H1 (cell line): Measurements from ENCODE around the gene RAPGEF1. TPM values are rescaled to one million over a fixed set of nuclear protein-coding genes. Genes with fewer than 3 reads are reported as not detected.

Experiments
- BCL11A ChIP-seq, 2 experiments: IDR thresholded peaks; one replicate each; pipeline ENCODE4 v1.6.1; 2011; ENCODE audit warnings: low read depth in 2 of 2, low read length in 2 of 2, mild to moderate bottlenecking in 2 of 2
- HDAC6 ChIP-seq: IDR thresholded peaks from one replicate; pipeline ENCODE4 v1.7.1; 2012; ENCODE audit warnings: low read depth, mild to moderate bottlenecking, inconsistent platforms, low read length, moderate library complexity
- JUN ChIP-seq: IDR thresholded peaks from 2 replicates; pipeline ENCODE4 v1.6.1; 2011; ENCODE audit warnings: low read depth, mild to moderate bottlenecking, improper control_type of control experiment, low read length
- KDM1A ChIP-seq: fragments of 200-600, 300-600 bp; sonication (generic); IDR thresholded peaks from 2 replicates; pipeline ENCODE4 v1.7.1; 2016; ENCODE audit warnings: mild to moderate bottlenecking, low read length, borderline replicate concordance
- KDM5A ChIP-seq: fragments of 200-600 bp; IDR thresholded peaks from 2 replicates; pipeline ENCODE4 v1.7.1; 2012; ENCODE audit warnings: mild to moderate bottlenecking, low read length, inconsistent platforms, mixed read lengths
- RAD21 ChIP-seq, 2 experiments: IDR thresholded peaks in 1 of 2; conservative IDR thresholded peaks in 1 of 2; 2 replicates each; pipeline ENCODE4 v1.6.1; 2011; ENCODE audit warnings: low read depth in 2 of 2, low read length in 2 of 2, improper control_type of control experiment in 1 of 2, inconsistent platforms in 1 of 2, mild to moderate bottlenecking in 1 of 2, moderate library complexity in 1 of 2
- RNF2 ChIP-seq: fragments of 200-900, 300-1000 bp; sonication (generic); IDR thresholded peaks from 2 replicates; pipeline ENCODE4 v1.7.1; 2016; ENCODE audit warnings: borderline replicate concordance, low read depth, mild to moderate bottlenecking, antibody characterized with exemption, low read length; ENCODE audit not compliant: poor library complexity, severe bottlenecking; ENCODE audit errors: missing control alignments
- TAF7 ChIP-seq: optimal IDR thresholded peaks from 2 replicates; pipeline ENCODE3; 2011; ENCODE audit warnings: low read depth, mild to moderate bottlenecking, inconsistent platforms, low read length, moderate library complexity, borderline replicate concordance
- polyA plus RNA-seq, 7 experiments: library from polyadenylated mRNA; depleted of rRNA in 3 of 7; stranded (reverse) in 5 of 7; unstranded in 2 of 7; fragments of >200 nt in 5 of 7; fragments of 200-250 nt in 2 of 7; gene quantifications; 1 replicate in 5 of 7; 2 replicates in 1 of 7; 4 replicates in 1 of 7; pipeline versions ENCODE4 v1.2.1 to v1.2.3, GENCODE V29; 2011 to 2013; ENCODE audit warnings: missing spikeins in 2 of 7, mixed read lengths in 2 of 7
- total RNA-seq: library from RNA; stranded (reverse); fragmentation: NEBNext Ultra II Directional; extraction: Animal tissue kit (Norgen Biotek cat#: 25700); gene quantifications from 2 replicates; pipeline ENCODE4 v1.2.1, GENCODE V29; 2021
- TF ChIP-seq, protein P1 (sequence below): fragments of 300-600 bp; sonication (generic); IDR thresholded peaks from 2 replicates; pipeline ENCODE4 v1.7.1; 2012; ENCODE audit warnings: low read length, moderate library complexity, mild to moderate bottlenecking, inconsistent platforms; ENCODE audit not compliant: insufficient replicate concordance
- TF ChIP-seq, protein P2 (sequence below): IDR thresholded peaks from 2 replicates; pipeline ENCODE4 v1.6.1; 2011; ENCODE audit warnings: low read depth, mild to moderate bottlenecking, low read length; ENCODE audit not compliant: insufficient read depth

The RAPGEF1 gene
- total and polyA plus RNA-seq, 2 of the 8 experiments (the other 6 are each of a cell fraction or from before 2014, with no cell fraction given): 29.7 to 78.9 TPM

DNA sequence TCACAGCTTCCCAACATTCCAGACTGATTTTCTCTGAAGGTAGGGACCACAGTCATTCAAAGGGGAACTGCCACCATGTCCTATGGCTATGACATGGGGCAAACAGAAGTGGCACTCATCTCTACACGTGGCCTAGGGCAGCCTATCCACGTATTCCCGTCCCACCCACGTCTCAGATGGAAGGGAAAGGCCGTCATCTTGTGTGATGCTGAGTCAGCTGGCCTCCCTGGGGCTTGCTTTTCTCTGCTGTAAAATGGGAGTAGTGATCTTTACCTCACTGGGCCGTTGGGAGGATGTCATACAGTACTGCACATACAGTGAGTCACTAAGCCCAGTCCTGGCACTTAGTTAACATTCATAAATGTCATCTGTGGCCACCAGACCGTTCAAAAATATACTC lies 72.3 kb downstream of the RAPGEF1 start (continued):
- TF ChIP-seq, protein P1, sequence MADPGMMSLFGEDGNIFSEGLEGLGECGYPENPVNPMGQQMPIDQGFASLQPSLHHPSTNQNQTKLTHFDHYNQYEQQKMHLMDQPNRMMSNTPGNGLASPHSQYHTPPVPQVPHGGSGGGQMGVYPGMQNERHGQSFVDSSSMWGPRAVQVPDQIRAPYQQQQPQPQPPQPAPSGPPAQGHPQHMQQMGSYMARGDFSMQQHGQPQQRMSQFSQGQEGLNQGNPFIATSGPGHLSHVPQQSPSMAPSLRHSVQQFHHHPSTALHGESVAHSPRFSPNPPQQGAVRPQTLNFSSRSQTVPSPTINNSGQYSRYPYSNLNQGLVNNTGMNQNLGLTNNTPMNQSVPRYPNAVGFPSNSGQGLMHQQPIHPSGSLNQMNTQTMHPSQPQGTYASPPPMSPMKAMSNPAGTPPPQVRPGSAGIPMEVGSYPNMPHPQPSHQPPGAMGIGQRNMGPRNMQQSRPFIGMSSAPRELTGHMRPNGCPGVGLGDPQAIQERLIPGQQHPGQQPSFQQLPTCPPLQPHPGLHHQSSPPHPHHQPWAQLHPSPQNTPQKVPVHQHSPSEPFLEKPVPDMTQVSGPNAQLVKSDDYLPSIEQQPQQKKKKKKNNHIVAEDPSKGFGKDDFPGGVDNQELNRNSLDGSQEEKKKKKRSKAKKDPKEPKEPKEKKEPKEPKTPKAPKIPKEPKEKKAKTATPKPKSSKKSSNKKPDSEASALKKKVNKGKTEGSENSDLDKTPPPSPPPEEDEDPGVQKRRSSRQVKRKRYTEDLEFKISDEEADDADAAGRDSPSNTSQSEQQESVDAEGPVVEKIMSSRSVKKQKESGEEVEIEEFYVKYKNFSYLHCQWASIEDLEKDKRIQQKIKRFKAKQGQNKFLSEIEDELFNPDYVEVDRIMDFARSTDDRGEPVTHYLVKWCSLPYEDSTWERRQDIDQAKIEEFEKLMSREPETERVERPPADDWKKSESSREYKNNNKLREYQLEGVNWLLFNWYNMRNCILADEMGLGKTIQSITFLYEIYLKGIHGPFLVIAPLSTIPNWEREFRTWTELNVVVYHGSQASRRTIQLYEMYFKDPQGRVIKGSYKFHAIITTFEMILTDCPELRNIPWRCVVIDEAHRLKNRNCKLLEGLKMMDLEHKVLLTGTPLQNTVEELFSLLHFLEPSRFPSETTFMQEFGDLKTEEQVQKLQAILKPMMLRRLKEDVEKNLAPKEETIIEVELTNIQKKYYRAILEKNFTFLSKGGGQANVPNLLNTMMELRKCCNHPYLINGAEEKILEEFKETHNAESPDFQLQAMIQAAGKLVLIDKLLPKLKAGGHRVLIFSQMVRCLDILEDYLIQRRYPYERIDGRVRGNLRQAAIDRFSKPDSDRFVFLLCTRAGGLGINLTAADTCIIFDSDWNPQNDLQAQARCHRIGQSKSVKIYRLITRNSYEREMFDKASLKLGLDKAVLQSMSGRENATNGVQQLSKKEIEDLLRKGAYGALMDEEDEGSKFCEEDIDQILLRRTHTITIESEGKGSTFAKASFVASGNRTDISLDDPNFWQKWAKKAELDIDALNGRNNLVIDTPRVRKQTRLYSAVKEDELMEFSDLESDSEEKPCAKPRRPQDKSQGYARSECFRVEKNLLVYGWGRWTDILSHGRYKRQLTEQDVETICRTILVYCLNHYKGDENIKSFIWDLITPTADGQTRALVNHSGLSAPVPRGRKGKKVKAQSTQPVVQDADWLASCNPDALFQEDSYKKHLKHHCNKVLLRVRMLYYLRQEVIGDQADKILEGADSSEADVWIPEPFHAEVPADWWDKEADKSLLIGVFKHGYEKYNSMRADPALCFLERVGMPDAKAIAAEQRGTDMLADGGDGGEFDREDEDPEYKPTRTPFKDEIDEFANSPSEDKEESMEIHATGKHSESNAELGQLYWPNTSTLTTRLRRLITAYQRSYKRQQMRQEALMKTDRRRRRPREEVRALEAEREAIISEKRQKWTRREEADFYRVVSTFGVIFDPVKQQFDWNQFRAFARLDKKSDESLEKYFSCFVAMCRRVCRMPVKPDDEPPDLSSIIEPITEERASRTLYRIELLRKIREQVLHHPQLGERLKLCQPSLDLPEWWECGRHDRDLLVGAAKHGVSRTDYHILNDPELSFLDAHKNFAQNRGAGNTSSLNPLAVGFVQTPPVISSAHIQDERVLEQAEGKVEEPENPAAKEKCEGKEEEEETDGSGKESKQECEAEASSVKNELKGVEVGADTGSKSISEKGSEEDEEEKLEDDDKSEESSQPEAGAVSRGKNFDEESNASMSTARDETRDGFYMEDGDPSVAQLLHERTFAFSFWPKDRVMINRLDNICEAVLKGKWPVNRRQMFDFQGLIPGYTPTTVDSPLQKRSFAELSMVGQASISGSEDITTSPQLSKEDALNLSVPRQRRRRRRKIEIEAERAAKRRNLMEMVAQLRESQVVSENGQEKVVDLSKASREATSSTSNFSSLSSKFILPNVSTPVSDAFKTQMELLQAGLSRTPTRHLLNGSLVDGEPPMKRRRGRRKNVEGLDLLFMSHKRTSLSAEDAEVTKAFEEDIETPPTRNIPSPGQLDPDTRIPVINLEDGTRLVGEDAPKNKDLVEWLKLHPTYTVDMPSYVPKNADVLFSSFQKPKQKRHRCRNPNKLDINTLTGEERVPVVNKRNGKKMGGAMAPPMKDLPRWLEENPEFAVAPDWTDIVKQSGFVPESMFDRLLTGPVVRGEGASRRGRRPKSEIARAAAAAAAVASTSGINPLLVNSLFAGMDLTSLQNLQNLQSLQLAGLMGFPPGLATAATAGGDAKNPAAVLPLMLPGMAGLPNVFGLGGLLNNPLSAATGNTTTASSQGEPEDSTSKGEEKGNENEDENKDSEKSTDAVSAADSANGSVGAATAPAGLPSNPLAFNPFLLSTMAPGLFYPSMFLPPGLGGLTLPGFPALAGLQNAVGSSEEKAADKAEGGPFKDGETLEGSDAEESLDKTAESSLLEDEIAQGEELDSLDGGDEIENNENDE: no peak
- no peak for TF ChIP-seq RNF2
- TF ChIP-seq BCL11A (IDR thresholded peaks at IDR 0.05; ENCODE audit: low read depth in 2 of 2, low read length in 2 of 2): no peak
- no peak for TF ChIP-seq HDAC6
- no peak for TF ChIP-seq KDM1A
- TF ChIP-seq, protein P2, sequence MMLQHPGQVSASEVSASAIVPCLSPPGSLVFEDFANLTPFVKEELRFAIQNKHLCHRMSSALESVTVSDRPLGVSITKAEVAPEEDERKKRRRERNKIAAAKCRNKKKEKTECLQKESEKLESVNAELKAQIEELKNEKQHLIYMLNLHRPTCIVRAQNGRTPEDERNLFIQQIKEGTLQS: no peak
- TF ChIP-seq KDM5A: no peak
- no peak for TF ChIP-seq TAF7
- TF ChIP-seq JUN: no peak
- TF ChIP-seq RAD21 (IDR thresholded peaks at IDR 0.05 in 1 of 2, conservative IDR thresholded peaks at IDR 0.05 in 1 of 2; ENCODE audit: low read depth in 2 of 2, low read length in 2 of 2): no peak
